ENCODE results near the gene BRF1.

BRF1 gene

DNA sequence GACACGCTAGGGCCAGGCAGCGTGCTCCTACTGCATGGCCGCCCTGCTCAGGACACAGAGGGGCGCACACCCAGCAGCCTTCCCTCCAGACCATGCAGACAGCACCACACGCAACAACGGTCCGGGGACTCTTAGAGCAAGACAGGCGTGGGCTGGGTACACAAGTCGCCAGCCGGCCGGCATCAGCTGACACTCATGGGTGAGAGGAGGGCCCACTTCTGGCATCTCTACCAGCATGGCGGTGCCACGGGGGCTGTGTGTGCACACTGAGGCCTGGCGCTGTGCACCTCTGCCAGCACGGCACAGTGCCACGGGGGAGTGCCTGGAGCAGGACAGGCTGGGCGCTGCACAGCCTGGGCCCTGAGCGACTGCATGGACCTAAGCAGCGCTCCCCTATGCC is 59.2 kb downstream of the BRF1 start:
- DNase-seq (ENCODE audit: low read depth in 2 of 3, low spot score in 1 of 3) = no peak

DNA sequence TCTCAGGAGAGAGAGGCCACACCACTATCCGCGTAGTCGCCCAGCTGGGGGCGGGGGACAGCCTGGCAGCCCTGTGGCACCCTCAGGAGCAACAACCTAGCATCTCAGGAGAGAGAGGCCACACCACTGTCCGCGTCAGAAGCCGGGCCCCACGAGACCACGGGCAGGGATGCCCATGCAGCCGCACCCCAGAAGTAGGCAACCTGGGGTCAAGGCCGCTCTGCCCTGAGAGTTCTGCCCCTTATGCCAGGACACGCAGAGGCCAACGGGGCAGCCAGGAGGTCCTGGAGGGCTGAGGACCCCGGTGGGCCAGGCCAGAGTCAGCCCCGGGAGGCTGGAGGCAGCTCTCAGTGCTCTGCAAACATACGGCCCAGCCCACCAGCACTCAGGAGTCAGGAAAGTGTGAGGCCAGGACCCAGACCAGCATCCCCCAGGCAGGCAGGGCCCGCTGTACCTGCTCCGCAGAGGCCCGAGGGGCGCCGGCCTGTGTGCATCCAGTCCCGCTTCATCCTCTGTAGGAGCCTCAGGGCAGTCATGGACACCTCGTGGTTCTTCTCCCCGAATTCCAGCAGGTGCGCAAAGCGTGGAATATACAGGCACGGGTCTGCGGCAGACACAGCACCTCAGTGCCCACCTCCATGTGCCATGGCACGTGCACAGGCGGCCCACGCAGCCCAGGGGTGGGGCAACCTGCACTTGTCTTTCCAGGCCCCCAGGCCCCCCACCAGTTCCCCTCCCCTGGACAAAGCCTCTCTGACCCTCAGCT is 59.8 kb downstream of the BRF1 start:
- no peak for DNase-seq (ENCODE audit: low read depth in 2 of 3, low spot score in 1 of 3)

DNA sequence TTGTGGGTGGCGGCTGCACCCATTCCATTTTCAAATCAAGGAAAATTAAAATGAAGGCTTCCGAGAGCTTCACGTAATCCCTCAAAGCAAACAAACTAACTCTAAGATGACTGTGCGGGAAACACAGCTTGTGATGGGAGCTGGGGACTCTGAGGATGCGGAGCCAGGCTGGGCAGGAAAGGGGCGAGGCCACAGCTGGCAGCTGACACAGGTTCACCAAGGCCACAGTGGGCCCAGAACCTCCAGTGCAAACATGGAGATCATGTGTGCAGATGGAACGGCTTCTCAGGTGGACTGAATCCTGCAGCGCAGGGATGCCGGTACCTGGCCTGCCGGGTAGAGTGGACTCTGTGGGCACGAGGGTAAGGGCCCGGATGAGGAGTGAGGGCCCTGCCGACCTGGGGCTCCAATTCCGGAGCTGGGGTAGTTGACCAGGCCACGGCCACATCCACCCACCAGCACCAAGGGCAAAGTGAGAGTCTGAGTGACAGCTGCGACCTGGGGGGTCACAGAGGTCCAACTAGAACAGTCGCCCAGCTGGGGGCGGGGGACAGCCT is 71.6 kb downstream of the BRF1 start:
- no peak for DNase-seq (ENCODE audit: low read depth in 2 of 3, low spot score in 1 of 3)

DNA sequence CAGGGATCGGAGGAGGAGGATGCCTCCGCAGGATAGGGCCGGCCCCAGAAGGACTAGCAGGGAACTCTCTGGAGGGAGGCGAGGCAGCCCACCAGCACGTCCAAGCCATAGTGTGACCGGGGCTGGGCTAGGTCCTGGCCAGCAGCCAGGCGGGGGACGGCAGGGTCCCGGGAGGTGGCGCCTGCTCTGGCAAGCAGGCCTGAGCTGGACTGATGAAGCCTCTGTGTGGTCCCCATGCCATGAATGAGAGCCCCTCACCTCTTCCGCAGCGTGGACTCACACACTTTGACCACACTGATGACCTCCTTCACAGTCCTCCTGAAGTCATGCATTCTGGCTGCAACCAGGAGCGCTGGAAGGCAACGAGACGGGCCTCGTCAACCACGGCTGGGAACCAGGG is 72.2 kb downstream of the BRF1 start:
- no peak for DNase-seq (ENCODE audit: low read depth in 2 of 3, low spot score in 1 of 3)

DNA sequence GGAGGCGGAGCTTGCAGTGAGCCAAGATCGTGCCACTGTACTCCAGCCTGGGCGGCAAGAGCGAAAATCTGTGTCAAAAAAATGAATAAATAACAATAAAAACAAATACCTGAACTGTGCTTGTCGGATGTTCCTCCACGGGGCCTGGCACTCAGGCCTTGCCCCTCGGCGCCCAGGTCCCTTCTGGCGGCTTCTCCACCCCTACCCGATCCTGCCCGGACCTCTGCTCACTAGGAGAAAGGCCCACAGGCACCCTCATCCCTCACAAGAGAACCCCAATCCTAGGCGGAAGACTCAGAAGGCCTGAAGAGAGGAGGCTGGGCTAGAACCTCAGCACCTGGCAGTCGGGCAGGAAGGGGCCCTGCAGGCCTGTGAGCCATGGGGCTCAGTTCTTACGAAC is 73.5 kb downstream of the BRF1 start:
- DNase-seq (ENCODE audit: low read depth in 2 of 3, low spot score in 1 of 3) = no peak

DNA sequence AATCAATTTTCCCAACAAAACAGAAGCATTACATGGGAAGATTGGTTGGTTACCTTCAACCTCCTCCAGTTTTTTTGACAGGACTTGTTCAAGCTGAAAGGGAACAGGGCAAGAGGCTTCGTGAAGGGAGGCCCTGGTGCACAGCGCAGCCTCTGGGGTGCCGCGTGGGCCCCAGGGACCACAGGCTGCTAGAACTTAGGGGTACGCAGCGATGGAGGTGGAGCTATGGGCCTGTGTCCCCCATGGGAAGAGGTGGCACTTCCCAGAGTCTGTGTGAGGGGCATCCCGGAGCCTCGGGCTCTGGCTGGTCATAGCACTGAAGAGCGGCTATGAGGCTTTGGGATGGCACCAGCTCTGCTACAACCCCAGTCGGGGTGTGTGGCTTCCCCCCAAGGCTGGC is 74.6 kb downstream of the BRF1 start:
- DNase-seq (ENCODE audit: low read depth in 2 of 3, low spot score in 1 of 3) = no peak

DNA sequence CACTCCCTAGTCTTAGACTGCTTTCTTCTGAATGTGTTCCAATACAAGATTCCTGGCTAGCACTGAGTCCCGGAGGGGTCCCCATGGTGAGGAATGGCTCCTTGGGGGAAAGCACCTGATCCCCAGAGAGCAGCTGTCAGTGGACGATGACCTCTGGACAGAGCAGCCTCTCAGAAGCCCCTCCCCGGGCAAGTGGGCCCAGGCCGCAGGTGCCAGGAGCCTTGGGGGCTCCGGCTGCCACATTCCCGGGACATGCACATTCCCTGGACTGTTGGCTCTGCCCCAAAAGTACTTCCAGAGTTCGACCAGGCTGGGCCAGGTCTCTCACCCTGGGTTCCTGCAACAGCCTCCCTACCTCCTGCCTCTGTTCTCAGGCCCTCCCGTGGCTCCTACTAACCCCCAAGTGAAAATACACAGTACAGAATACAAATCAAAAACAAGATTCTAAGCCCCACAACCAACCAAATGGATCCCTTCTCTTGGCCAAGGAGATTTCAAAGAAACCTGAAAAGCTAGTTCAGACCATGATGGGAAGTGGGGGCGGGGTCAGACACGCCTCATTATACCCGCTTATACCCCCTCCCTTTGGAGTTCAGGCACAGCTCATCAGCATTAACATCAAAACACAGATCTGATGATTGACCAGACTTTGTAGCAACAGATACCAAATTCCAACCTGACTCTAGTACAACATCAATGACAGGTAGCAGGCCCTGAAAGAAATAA is 75.8 kb downstream of the BRF1 start:
- DNase-seq (ENCODE audit: low read depth in 2 of 3, low spot score in 1 of 3) = no peak

DNA sequence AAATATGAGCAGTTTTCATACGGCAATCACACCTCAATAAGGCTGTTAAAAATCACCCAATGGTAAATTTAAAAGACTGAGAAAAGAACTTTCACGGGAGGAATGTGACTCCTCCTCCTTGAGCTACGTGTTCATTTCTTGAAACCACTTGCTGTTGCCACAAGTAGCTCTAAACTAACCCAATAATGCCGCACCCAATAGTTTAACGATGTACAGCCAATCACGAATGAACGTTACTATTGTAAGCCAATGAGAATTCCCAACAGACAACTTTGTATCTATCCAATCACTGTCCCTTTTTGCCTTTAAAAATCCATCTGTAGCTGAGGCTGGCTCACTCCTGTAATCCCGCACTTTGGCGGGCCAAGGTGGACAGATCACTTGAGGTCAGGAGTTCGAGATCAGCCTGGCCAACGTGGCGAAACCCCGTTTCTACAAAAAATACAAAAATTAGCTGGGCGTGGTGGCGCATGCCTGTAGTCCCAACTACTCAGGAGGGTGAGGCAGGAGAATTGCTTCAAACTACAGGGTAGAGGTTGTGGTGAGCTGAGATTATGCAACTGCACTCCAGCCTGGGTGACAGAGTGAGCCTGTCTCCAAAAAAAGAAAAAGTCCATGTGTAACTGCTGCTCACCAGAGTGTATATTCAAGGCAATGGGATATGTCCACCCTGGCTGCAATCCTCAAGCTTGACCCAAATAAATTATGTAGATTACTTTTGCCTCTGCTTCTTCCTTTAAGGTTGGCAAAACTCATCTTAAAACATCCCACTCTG is 76.8 kb downstream of the BRF1 start:
- DNase-seq (ENCODE audit: low read depth in 2 of 3, low spot score in 1 of 3) = no peak

DNA sequence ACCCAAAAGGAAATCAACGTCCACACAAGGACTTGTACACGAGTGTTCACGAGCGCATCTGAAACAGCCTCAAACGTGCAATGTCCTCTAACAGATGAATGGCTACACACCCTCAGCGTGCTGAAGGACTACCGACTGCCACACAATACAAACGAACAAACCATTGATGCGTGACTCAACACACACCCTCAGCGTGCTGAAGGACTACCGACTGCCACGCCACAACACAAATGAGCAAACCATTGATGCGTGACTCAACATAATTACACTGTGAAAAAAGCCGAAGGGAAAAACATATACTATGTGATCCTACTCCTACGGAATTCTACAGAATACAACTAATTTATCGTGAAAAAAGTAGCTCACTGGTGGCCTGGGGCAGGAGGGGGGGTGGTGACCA is 77.5 kb downstream of the BRF1 start:
- DNase-seq (ENCODE audit: low read depth in 2 of 3, low spot score in 1 of 3) = no peak

DNA sequence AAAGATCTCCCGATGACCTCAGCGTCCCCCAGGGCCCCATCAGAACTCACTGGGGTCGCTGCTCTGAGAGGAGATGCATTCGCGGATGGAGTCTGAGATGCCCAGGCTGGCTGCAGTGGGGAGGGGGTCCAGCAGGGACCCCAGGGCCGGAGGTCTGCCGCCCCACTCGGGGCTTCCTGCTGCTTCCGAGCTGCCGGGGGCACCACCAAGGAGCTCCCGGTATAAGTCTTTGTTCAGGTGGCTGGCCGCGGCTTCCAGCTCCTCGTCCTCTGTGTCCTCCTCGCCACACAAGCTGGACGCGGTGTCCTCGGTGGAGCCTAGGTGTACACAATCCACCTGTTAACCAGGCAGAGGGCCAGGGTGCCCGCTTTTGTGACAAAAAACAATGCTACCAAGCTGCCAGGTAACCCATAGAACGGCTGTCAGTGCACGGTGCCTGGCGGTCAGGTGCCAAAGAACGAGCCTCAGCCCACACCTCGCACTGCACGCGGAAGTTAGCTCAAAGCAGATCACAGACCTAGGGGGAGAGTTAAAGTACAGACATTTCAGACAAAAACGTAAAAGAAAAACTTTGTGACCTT is 79.1 kb downstream of the BRF1 start:
- no peak for DNase-seq (ENCODE audit: low read depth in 2 of 3, low spot score in 1 of 3)

DNA sequence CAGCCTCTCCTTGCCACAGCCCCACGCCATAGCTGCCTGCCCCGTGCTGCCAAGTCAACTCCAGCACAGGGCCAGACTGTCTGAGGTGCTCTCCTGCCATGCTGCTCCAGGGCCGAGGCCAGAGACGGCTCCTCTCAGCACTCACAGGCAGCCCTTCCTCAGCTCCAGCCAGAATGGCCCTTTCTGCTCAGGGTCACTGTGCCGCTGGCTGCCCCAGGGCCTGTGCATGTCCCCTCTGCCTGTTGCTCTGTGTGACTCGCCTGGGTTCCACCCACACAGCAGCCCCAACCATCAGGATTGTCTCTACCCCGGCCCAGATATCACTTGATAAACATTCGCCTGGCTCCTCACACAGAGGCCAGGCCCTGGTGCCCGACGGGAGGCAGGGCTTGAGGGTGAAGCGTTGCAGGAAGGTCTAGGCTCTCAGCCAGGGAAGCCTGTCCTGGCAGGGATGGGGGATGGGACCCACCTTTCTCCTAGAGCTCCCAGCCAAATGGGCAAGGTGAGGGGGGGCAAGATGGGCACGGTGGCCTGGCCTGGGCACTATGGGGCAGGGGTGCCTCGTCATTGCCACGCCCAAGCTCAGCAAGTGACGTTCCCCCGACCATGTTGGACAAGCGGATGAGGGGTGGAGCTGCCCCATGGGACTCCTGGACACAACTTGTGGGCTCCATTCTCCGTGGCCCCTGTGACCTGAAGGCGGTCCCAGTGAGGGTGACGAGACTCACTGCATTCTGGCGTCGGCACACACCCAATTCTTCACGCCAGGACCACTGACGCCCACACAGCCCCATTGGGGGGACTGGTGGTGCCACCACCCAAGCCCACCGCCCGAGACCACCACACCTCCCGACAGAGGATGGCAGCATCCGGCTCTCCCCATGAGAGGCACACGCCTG is 79.9 kb downstream of the BRF1 start:
- DNase-seq (ENCODE audit: low read depth in 2 of 3, low spot score in 1 of 3) = no peak

DNA sequence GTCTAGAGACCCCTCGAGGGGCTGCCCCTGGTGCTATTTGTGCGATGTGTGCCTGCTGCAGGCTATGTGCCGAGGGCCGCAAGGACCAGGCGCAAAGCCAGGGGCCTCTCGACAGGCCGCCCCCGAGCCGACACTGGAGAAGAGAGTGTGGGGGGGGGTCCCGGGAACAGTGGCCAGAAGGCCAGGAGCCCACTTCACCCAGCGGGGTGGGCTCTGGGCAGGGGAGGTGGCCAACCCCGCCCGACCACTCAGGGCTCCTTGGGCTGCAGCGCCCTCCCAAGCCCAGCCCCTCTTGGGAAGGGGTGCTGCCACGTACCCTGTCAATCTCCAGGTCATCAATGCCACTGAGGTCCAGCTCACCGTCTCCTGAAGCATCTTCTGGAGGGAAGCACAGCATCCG is 81.0 kb downstream of the BRF1 start:
- no peak for DNase-seq (ENCODE audit: low read depth in 2 of 3, low spot score in 1 of 3)

DNA sequence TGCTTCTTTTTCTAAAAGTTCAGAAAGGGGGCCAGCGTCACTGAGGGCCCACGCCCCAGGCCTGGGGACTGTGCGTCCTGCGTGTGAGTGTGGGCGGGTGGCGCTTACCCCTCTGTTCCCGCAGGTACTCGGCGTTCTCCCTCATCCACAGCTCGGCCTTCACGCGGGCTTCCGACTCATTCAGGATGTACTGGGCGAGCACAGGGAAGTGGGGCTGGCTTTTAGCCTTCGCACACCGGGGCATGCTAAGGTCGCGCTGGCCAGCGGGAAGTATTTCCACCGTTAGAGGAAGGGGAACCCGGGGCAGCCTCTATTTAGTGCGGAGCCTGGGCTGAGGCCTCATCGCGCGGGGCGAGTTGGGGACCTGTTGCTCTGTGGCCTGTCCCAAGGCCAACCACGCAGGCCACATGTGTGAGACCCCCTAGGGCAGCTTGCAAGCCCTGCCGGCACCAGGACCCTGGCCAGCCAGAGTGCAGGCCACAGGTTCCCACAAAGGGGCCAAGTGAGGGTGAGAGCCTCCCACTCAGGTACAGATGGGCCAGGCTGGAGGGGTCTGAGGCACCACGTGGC is 81.7 kb downstream of the BRF1 start:
- DNase-seq (ENCODE audit: low read depth in 2 of 3, low spot score in 1 of 3) = no peak

DNA sequence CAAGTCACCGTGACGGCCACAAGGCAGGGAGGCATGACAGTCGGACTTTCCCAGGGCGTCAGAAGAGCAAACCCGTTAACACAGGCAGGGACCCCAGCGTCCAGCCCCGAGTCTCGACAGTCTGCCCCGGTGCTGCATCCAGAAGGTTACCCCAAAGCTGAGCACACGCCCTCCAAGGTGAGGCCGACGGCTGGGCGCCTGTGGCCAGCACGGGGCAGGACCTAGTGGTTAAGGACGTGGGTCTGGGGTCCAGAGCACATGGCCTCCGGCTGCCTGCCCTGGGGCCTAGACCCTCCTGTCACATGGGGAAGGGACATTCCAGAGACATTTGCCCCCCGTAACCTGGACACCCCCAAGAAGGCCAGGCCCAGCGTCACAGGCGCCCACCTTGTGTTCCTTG is 82.2 kb downstream of the BRF1 start:
- DNase-seq (ENCODE audit: low read depth in 2 of 3, low spot score in 1 of 3) = no peak

DNA sequence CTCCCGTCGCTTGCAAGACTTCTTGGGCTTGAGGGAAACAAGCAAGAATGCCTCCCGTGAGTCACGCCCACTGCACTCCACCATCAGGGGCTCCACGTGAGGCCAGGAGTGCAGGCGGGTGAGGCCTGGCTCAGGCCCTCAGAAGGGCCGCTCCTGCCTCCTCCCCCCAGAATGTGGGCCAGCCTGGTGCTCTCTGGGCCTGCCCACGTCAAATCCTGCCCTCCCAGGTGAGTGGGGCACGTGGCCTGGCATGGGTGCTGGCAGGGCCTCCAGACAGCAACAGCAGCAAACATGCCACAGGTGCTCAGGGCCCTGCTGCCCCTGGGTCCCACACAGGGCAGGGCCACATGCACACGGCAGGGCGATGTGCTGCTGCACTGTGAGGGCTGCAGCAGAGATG is 83.0 kb downstream of the BRF1 start:
- DNase-seq (ENCODE audit: low read depth in 2 of 3, low spot score in 1 of 3) = no peak

DNA sequence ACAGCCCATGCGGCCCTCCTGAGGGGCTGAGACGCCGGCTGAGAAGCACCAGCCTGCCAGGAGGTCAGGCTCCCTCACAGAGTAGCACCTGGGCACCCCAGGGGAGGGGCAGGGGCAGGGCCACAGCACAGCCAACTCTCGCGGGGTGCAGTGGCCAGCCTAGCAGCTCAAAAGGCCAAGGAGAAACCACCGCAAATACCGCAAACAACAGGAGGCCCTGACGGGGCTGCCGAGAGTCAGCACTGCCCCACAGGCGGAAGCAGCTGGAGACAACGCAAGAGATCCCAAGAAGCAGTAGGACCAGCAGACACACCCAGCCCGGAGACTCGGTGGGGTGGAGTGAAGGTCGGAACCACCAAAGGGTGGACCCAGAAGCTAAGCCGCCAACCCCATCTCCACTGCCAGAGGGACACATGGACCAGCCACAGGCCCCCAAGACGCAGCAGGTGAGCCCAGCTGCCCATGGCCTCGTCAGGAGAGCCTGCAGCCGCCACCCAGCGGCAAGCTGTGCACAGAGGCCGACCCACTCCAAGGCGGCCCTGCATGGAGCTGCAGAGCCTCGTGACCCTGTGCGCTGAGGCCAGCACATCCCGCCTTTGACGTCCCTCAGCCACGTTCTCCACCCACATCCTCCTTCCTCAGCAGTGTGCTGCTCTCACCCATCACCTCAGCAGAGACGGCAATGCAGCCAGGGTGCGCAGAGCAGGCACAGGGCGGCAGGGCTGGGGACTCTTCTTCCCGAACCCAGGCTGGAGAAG is 84.1 kb downstream of the BRF1 start:
- DNase-seq (ENCODE audit: low read depth in 2 of 3, low spot score in 1 of 3) = no peak

DNA sequence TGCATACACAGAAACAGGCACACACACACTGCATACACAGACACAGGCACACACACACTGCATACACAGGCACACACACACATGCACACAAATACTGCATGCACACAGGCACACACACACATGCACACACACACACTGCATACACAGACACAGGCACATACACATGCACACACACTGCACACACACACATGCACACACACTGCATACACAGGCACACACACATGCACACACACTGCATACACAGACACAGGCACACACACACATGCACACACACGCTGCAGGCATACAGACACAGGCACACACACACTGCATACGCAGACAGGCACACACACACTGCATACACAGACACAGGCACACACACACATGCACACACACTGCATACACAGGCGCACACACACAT is 85.2 kb downstream of the BRF1 start:
- no peak for DNase-seq (ENCODE audit: low read depth in 2 of 3, low spot score in 1 of 3)

DNA sequence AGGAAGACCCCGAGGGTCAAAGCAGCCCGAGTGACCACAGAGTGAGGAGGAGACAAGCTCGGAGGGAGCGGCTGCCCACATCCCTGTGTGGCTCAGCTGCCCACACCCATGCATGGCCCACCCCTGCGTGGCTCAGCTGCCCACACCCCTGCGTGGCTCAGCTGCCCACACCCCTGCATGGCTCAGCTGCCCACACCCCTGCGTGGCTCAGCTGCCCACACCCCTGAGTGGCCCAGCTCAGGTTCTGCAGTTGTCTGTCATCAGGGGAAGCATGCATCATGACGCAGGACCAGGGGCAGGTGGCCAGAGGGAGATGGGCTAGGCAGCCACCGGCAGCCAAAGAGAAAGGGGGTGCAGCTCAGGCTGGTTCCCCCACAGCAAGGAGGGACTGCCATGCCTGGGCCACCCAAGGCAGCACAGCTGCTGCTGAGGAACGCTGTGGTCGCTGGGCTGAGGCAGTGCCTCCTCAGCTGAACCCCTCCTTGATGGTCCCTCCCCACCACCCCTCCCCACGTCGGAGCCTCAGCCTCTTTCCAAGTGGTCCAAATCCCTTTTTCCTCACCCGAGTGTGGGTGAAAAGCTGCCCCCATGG is 86.4 kb downstream of the BRF1 start:
- no peak for DNase-seq (ENCODE audit: low read depth in 2 of 3, low spot score in 1 of 3)

DNA sequence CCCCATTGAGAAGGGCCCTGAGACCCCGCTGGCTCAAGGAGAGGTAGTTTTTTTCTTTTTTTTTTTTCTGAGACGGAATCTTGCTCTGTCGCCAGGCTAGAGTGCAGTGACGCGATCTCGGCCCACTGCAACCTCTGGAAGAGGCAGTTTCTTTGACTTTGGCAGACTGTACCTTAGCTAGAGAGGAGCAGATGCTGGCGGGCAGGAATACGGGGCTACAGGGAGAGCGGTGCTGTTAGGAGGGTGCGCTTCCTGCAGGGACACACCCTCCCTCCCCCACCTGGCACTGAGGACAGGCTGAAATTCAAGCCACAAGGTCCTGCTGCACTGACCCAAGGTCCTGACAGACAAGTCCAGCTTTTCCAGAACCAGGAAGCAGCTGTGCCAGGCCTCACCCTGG is 87.4 kb downstream of the BRF1 start:
- no peak for DNase-seq (ENCODE audit: low read depth in 2 of 3, low spot score in 1 of 3)

All from stimulated activated CD4-positive, alpha-beta T cell treated with anti-CD3 and anti-CD28 coated beads, Interleukin-12 subunit alpha, Interleukin-12 subunit beta, amount 100 ng/mL, for 48 hours (primary cell).